22Rv1 (cell line): ENCODE measurements around the gene PGLYRP3.
"Not testable (repeated sequence)": the region's sequence is repeated elsewhere in the genome, so short reads cannot be mapped to it uniquely, and the experiment has no call there.

Experiments used
- H3K27ac ChIP-seq: fragments of 450-650 bp; 2 replicates; pipeline ENCODE4 v1.5.1; 2017
- CTCF ChIP-seq: fragments of 450-650 bp; IDR thresholded peaks from 2 replicates; pipeline ENCODE4 v1.5.1; 2017; ENCODE audit warnings: mild to moderate bottlenecking
- ZFX ChIP-seq: fragments of 450-650 bp; IDR thresholded peaks from 2 replicates; pipeline ENCODE4 v1.6.1; 2017; ENCODE audit warnings: antibody characterized with exemption, borderline replicate concordance

Gene PGLYRP3

GRCh38 chr1:153353226-153353947 lies 40.6 kb upstream of the PGLYRP3 start:
- peak; percentile 59 for TF ChIP-seq CTCF
- TF ChIP-seq ZFX = no peak
- H3K27ac ChIP-seq = no peak overlapping the region

DNA sequence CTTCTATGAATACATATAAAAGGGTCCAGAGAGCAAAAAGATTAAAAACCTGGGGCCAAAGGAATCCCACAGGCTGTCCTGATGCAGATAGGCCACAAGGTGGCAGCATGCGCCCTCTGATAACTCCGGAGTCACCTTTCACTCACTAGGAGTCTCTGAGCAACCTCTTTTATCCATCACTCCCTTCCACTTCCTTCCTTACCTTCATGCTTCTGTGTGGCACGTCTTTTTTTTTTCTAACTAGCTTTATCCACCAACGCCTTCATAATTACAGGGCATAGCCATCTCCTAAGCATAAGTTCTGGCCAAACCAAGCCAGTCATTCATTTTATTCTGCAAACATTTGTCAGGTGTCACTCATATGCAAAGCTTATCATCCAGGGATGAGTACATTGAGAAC lies 39.8 kb upstream of the PGLYRP3 start:
- no peak for TF ChIP-seq ZFX
- peak; percentile 98 for TF ChIP-seq CTCF
- H3K27ac ChIP-seq = no peak overlapping the region

DNA sequence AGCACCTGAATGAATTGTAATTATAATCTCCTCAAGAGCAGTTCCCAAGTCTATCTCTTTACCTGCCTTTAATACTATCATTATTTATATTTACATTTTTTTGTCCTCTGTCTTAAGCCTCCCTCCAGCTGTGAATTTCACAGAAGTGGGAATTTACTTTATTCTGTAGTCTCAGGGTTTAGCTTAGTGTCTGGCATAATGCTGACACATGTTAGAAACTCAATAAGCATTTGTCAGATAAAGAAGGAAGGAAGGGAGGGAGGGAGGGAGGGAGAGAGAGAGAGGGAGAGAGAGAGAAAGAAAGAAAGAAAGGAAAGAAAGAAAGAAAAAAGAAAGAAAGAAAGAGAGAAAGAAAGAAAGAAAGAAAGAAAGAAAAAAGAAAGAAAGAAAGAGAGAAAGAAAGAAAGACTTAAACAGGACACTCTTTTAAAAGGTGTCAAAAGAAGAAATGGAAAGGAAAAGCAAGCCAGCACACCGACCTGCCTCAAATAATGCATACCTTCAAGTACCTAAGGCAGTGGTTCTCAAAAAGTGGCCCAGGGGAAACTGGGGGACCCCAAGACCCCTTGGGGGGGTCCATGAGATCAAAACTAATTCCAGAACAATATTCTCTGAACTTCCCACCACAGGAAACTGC lies 37.7 kb upstream of the PGLYRP3 start:
- no peak for TF ChIP-seq CTCF
- H3K27ac ChIP-seq = no peak overlapping the region

- no peak for TF ChIP-seq ZFX
- no peak for TF ChIP-seq CTCF
- no peak overlapping the region for H3K27ac ChIP-seq
Measured at GRCh38 chr1:153349363-153350320, 36.9 kb upstream of the PGLYRP3 start.

DNA sequence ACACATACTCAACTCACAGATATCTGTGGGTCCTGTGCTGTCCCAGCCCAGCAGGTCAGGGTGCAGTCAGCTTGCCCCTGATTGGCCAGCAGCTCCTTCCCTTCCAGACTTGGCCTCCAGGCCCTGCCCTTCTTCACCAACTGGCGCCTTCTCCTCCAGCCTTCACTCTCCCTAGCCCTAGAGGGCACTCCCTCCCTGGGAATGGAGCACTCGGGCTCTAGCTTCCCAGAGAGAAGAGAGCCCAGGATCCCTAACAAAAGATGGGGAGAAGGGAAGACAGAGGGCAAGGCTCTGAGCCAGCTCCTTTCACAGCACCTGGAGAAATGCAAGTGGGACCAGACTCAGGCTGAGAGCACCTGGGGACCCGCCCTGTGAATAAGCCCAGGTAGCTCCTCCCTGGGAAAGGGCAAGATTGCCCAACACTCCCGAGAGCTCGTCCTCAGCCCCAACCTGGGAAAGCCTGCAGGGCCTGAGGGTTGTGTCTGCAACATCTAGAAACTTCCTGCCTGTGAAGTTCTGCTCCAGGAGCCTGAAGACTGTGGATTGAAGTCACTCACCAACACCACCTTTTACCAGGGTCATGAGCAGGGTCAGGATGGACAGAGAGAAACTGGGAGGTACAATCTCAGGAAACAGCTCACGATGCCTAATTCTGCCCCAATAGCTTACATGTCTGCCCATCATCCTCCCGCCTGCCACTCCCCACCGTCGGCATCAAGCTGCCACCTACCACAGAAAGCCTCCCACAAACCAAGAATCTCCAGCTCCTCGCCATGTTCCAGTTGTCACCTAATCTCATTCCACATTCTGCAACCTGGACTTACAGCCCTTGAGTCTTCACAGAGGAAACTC lies 36.0 kb upstream of the PGLYRP3 start, which contains the start of gene PGLYRP4:
Gene PGLYRP4, minus strand, starts transcription at position 331 of the 852 bp plus-strand sequence. CDS start 909 bp downstream, outside the sequence.
- TF ChIP-seq CTCF = no peak
- no peak for TF ChIP-seq ZFX
- no peak within 1 kb of the TSS for H3K27ac ChIP-seq

DNA sequence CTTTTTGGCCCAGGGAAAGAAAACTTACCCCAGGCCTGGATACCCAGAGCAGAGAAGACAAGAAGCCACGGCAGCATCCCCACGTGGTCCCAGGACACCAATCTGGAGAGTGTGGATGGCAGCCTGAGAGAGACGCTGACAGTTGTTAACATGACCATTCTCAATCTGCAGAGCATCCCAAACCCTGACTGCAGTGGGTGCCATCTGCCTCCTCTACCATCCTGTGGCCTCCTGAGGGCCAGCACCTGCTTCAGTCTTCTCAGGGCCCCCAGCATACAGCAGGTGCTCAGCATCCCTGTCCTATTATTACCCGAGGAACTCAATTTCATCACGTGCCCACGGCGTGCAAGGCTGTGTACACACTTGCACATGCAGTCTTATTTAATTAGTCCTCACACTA lies 35.1 kb upstream of the PGLYRP3 start:
- TF ChIP-seq ZFX (no peak), CTCF (no peak)
- H3K27ac ChIP-seq = no peak overlapping the region

DNA sequence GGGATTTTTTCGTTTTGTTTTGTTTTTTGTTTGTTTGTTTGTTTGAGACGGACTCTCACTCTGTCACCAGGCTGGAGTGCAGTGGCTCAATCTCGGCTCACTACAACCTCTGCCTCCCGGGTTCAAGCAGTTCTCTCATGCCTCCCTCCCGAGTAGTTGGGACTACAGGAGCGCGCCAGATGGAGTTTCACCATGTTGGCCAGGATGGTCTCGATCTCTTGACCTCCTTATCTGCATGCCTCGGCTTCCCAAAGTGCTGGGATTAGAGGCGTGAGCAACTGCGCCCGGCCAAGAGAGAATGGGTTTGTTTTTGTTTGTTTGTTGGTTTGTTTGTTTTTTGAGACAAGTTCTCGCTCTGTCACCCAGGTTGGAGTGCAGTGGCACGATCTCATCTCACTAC lies 34.3 kb upstream of the PGLYRP3 start:
- not testable (repeated sequence) for H3K27ac ChIP-seq
